K562 (cell line): Measurements from ENCODE around the gene SMIM13.

Source experiments
- E2F8 ChIP-seq: fragments of 450-650 bp; IDR thresholded peaks from 2 replicates; pipeline ENCODE4 v1.7.1; 2018; ENCODE audit warnings: mild to moderate bottlenecking, low read depth; ENCODE audit not compliant: partially characterized antibody
- MXD1 ChIP-seq: fragments of 250-450 bp; sonication (Bioruptor Pico); IDR thresholded peaks from 2 replicates; pipeline ENCODE4 v1.8.0; 2021; ENCODE audit warnings: borderline replicate concordance, mild to moderate bottlenecking, moderate library complexity; ENCODE audit not compliant: poor library complexity, severe bottlenecking
- POLR2A ChIP-seq: fragments of 450-650 bp; conservative IDR thresholded peaks from 2 replicates; pipeline ENCODE4 v1.6.1; 2016
- PTBP1 ChIP-seq: fragments of 200-400 bp; formaldehyde crosslinking; IDR thresholded peaks from 2 replicates; pipeline ENCODE4 v1.6.1; 2017; ENCODE audit warnings: low read depth, low read length
- RBBP5 ChIP-seq: fragments of 200-600 bp; sonication (generic); IDR thresholded peaks from 2 replicates; pipeline ENCODE4 v1.6.1; 2012; ENCODE audit warnings: borderline replicate concordance, mild to moderate bottlenecking, low read length, control low read depth, inconsistent platforms; ENCODE audit not compliant: insufficient read depth, poor library complexity, severe bottlenecking
- SAFB ChIP-seq: fragments of 200-400 bp; formaldehyde crosslinking; IDR thresholded peaks from 2 replicates; pipeline ENCODE4 v1.6.1; 2017; ENCODE audit warnings: low read depth, low read length, borderline replicate concordance
- TEAD4 ChIP-seq, 2 experiments: sonication (generic) in 1 of 2; formaldehyde crosslinking in 1 of 2; IDR thresholded peaks; 2 replicates each; pipeline versions ENCODE4 v1.6.1 to v1.8.0; 2012 to 2022; ENCODE audit warnings: borderline replicate concordance in 1 of 2, inconsistent platforms in 1 of 2, low read length in 1 of 2, mild to moderate bottlenecking in 1 of 2, missing genetic modification reagents in 1 of 2
- ZNF449 ChIP-seq: fragments of 250-450 bp; sonication (Bioruptor Pico); IDR thresholded peaks from 2 replicates; pipeline ENCODE4 v1.8.0; 2022; ENCODE audit warnings: moderate library complexity, mild to moderate bottlenecking, inconsistent platforms

- no peak for TF ChIP-seq RBBP5
- TF ChIP-seq E2F8 = no peak
- TF ChIP-seq PTBP1 = no peak
- TF ChIP-seq POLR2A = no peak
- no peak for TF ChIP-seq MXD1 (CRISPR knock-in tag)
- TF ChIP-seq TEAD4 (IDR thresholded peaks at IDR 0.05; ENCODE audit: low read length) = no peak
- no peak for TF ChIP-seq TEAD4 (CRISPR knock-in tag; IDR thresholded peaks at IDR 0.05; ENCODE audit: borderline replicate concordance)
- no peak for TF ChIP-seq ZNF449
- TF ChIP-seq SAFB = no peak
Measured at GRCh38 chr6:11171952-11172351, 78.3 kb downstream of the SMIM13 start.
